ENCODE measurements around the gene RGS3. TPM values are rescaled to one million over a fixed set of nuclear protein-coding genes. Genes with fewer than 3 reads are reported as not detected.

The RGS3 gene
- total RNA-seq, 1 donor = 77.4 TPM

- H3K9me3 ChIP-seq (ENCODE audit: low read depth, low read length) = no peaks in the 10 kb centered on the region
- no peaks in the 10 kb centered on the region for H4K20me1 ChIP-seq (ENCODE audit: insufficient read depth, low read length)
- no peaks in the 10 kb centered on the region for H3K79me2 ChIP-seq (ENCODE audit: insufficient read depth, low read length)
- H3K4me1 ChIP-seq (ENCODE audit: insufficient read depth, low read length) = peaks cover 13% of the 10 kb centered on the region
- no peaks in the 10 kb centered on the region for H3K27me3 ChIP-seq (ENCODE audit: insufficient read depth, low read length)
- no peak overlapping the region for H3K4me3 ChIP-seq (ENCODE audit: insufficient read depth, low read length)
- H3K27ac ChIP-seq (ENCODE audit: low read depth, low read length) = no peak overlapping the region
- no peaks in the 10 kb centered on the region for H3K36me3 ChIP-seq (ENCODE audit: insufficient read depth, low read length)
- no peak for DNase-seq (ENCODE audit: insufficient read length, low spot score, missing footprints)
- H3K4me2 ChIP-seq (ENCODE audit: insufficient read depth, low read length) = no peak overlapping the region
- H2AFZ ChIP-seq (ENCODE audit: low read length) = peak overlapping the region; percentile 19
- no peak for TF ChIP-seq CTCF (IDR thresholded peaks at IDR 0.05; ENCODE audit: extremely low read depth, low read depth, low read length)
Measured at GRCh38 chr9:113536166-113536482, 72.6 kb downstream of the RGS3 start.

- Histone ChIP-seq H2AFZ (ENCODE audit: low read length) (peak overlapping the region; percentile 19), H3K27ac (ENCODE audit: low read depth, low read length) (no peak overlapping the region), H4K20me1 (ENCODE audit: insufficient read depth, low read length) (no peaks in the 10 kb centered on the region), H3K4me1 (ENCODE audit: insufficient read depth, low read length) (peaks cover 13% of the 10 kb centered on the region), H3K36me3 (ENCODE audit: insufficient read depth, low read length) (no peaks in the 10 kb centered on the region), H3K79me2 (ENCODE audit: insufficient read depth, low read length) (no peaks in the 10 kb centered on the region), H3K4me3 (ENCODE audit: insufficient read depth, low read length) (no peak overlapping the region), H3K4me2 (ENCODE audit: insufficient read depth, low read length) (no peak overlapping the region), H3K27me3 (ENCODE audit: insufficient read depth, low read length) (no peaks in the 10 kb centered on the region), H3K9me3 (ENCODE audit: low read depth, low read length) (no peaks in the 10 kb centered on the region)
- no peak for DNase-seq (ENCODE audit: insufficient read length, low spot score, missing footprints)
- no peak for TF ChIP-seq CTCF (IDR thresholded peaks at IDR 0.05; ENCODE audit: extremely low read depth, low read depth, low read length)
Measured at GRCh38 chr9:113536483-113537228, 73.1 kb downstream of the RGS3 start.

GRCh38 chr9:113537229-113537810 is 73.8 kb downstream of the RGS3 start:
- Histone ChIP-seq H4K20me1 (ENCODE audit: insufficient read depth, low read length) (no peaks in the 10 kb centered on the region), H3K4me2 (ENCODE audit: insufficient read depth, low read length) (no peak overlapping the region), H3K4me3 (ENCODE audit: insufficient read depth, low read length) (no peak overlapping the region), H3K27ac (ENCODE audit: low read depth, low read length) (no peak overlapping the region), H3K36me3 (ENCODE audit: insufficient read depth, low read length) (no peaks in the 10 kb centered on the region), H3K79me2 (ENCODE audit: insufficient read depth, low read length) (no peaks in the 10 kb centered on the region), H2AFZ (ENCODE audit: low read length) (no peak overlapping the region), H3K4me1 (ENCODE audit: insufficient read depth, low read length) (peaks cover 13% of the 10 kb centered on the region), H3K9me3 (ENCODE audit: low read depth, low read length) (no peaks in the 10 kb centered on the region), H3K27me3 (ENCODE audit: insufficient read depth, low read length) (no peaks in the 10 kb centered on the region)
- DNase-seq (ENCODE audit: insufficient read length, low spot score, missing footprints) = no peak
- no peak for TF ChIP-seq CTCF (IDR thresholded peaks at IDR 0.05; ENCODE audit: extremely low read depth, low read depth, low read length)

GRCh38 chr9:113538131-113538530 is 74.6 kb downstream of the RGS3 start:
- no peaks in the 10 kb centered on the region for H4K20me1 ChIP-seq (ENCODE audit: insufficient read depth, low read length)
- no peak for TF ChIP-seq CTCF (IDR thresholded peaks at IDR 0.05; ENCODE audit: extremely low read depth, low read depth, low read length)
- no peaks in the 10 kb centered on the region for H3K9me3 ChIP-seq (ENCODE audit: low read depth, low read length)
- H2AFZ ChIP-seq (ENCODE audit: low read length) = no peak overlapping the region
- H3K27ac ChIP-seq (ENCODE audit: low read depth, low read length) = no peak overlapping the region
- no peak overlapping the region for H3K4me3 ChIP-seq (ENCODE audit: insufficient read depth, low read length)
- no peaks in the 10 kb centered on the region for H3K27me3 ChIP-seq (ENCODE audit: insufficient read depth, low read length)
- H3K4me2 ChIP-seq (ENCODE audit: insufficient read depth, low read length) = no peak overlapping the region
- H3K79me2 ChIP-seq (ENCODE audit: insufficient read depth, low read length) = no peaks in the 10 kb centered on the region
- peaks cover 13% of the 10 kb centered on the region for H3K4me1 ChIP-seq (ENCODE audit: insufficient read depth, low read length)
- DNase-seq (ENCODE audit: insufficient read length, low spot score, missing footprints) = no peak
- no peaks in the 10 kb centered on the region for H3K36me3 ChIP-seq (ENCODE audit: insufficient read depth, low read length)

All from osteoblast (primary cell).